GM12878 (cell line): Measurements from ENCODE around the gene BFSP1. TPM values are rescaled to one million over a fixed set of nuclear protein-coding genes. Genes with fewer than 3 reads are reported as not detected.

Experiments used
- ATAC-seq: fragments of 200-7000 bp; cut with Tn5 transposase; 3 replicates; pipeline ENCODE4 v1.9.1; 2020; ENCODE audit warnings: mild to moderate bottlenecking, moderate library complexity
- BruUV-seq: library from RNA; stranded (reverse); fragments of 400-500 nt; replicated peaks from 2 replicates; lab custom pipeline; 2021; lab: Mats Ljungman, UMichigan
- CTCF ChIA-PET: fragments of 300-600 bp; sonication (Branson Sonifier 250); formaldehyde crosslinking; extraction: SDS; loops from one replicate; lab custom pipeline; 2021; ENCODE audit warnings: inconsistent platforms; lab: Yijun Ruan, JAX
- POLR2A ChIA-PET: fragments of 350-600 bp; formaldehyde crosslinking; extraction: SDS; loops from one replicate; lab custom pipeline; 2021; ENCODE audit warnings: inconsistent platforms; lab: Charles Lee
- RAD21 ChIA-PET: fragments of 300-600 bp; sonication (Branson Sonifier 250); formaldehyde crosslinking; loops from one replicate; lab custom pipeline; 2023; ENCODE audit warnings: antibody characterized with exemption; ENCODE audit not compliant: unreplicated experiment; lab: Charles Lee
- SMC1A ChIA-PET: fragments of 300-600 bp; sonication (Branson Sonifier 250); formaldehyde crosslinking; loops from one replicate; lab custom pipeline; 2023; ENCODE audit not compliant: unreplicated experiment, uncharacterized antibody; lab: Charles Lee
- DNase-seq: peaks from one replicate; pipeline ENCODE4 v3.0.0-alpha.2; 2011; ENCODE audit warnings: low read depth, low spot score
- FAIRE-seq: peaks from 3 replicates; lab custom pipeline; 2011; peaks lifted over from hg19 to GRCh38; lab: Jason Lieb, UNC
- H2AFZ ChIP-seq: 2 replicates; pipeline ENCODE4 v1.6.0; 2011; ENCODE audit warnings: low read depth, low read length, control low read depth; ENCODE audit not compliant: control insufficient read depth
- H3K27ac ChIP-seq: 2 replicates; pipeline ENCODE4 v1.5.1; 2011; ENCODE audit warnings: control low read depth; ENCODE audit not compliant: control insufficient read depth, insufficient read depth
- H3K27me3 ChIP-seq, 2 experiments: replicated peaks in 1 of 2; 2 replicates each; pipeline versions ENCODE4 v1.6.0 to v1.6.1; 2011; ENCODE audit warnings: low read length in 1 of 2; ENCODE audit not compliant: control insufficient read depth in 2 of 2, insufficient read depth in 2 of 2
- H3K36me3 ChIP-seq, 2 experiments: 2 replicates each; pipeline ENCODE4 v1.5.1; 2011; ENCODE audit warnings: low read length in 1 of 2; ENCODE audit not compliant: control insufficient read depth in 2 of 2, insufficient read depth in 2 of 2
- H3K4me1 ChIP-seq: 2 replicates; pipeline ENCODE4 v1.6.1; 2011; ENCODE audit warnings: mild to moderate bottlenecking, low read length, moderate library complexity, mixed read lengths; ENCODE audit not compliant: control insufficient read depth, insufficient read depth
- H3K4me2 ChIP-seq: 2 replicates; pipeline ENCODE4 v1.6.0; 2011; ENCODE audit warnings: control low read depth; ENCODE audit not compliant: control insufficient read depth, insufficient read depth
- H3K4me3 ChIP-seq: fragments of 200-600 bp; sonication (generic); 2 replicates; pipeline ENCODE4 v1.5.1; 2016
- H3K79me2 ChIP-seq: 2 replicates; pipeline ENCODE4 v1.6.0; 2011; ENCODE audit warnings: low read length; ENCODE audit not compliant: control insufficient read depth, insufficient read depth
- H3K9ac ChIP-seq: 2 replicates; pipeline ENCODE4 v1.8.0; 2011; ENCODE audit warnings: low read length, control low read depth, mixed read lengths; ENCODE audit not compliant: control insufficient read depth, insufficient read depth
- H3K9me3 ChIP-seq: replicated peaks from 3 replicates; pipeline ENCODE4 v1.5.1; 2011; ENCODE audit warnings: mild to moderate bottlenecking, low read length; ENCODE audit not compliant: control insufficient read depth, insufficient read depth
- H4K20me1 ChIP-seq: 2 replicates; pipeline ENCODE4 v1.6.0; 2011; ENCODE audit not compliant: control insufficient read depth, insufficient read depth
- E4F1 ChIP-seq: fragments of 450-650 bp; IDR thresholded peaks from 2 replicates; pipeline ENCODE4 v1.6.1; 2018; ENCODE audit warnings: borderline replicate concordance, mild to moderate bottlenecking; ENCODE audit not compliant: partially characterized antibody
- LARP7 ChIP-seq: fragments of 450-650 bp; IDR thresholded peaks from 2 replicates; pipeline ENCODE4 v1.6.1; 2017; ENCODE audit warnings: mild to moderate bottlenecking
- MEF2A ChIP-seq: IDR thresholded peaks from 2 replicates; pipeline ENCODE4 v1.6.1; 2011; ENCODE audit warnings: low read depth, mild to moderate bottlenecking, low read length, moderate library complexity; ENCODE audit not compliant: insufficient read depth
- NR2F1 ChIP-seq: fragments of 450-650 bp; conservative IDR thresholded peaks from 2 replicates; pipeline ENCODE4 v1.6.1; 2017; ENCODE audit warnings: mild to moderate bottlenecking
- RB1 ChIP-seq: fragments of 450-650 bp; formaldehyde crosslinking; IDR thresholded peaks from 2 replicates; pipeline ENCODE4 v1.6.1; 2017; ENCODE audit warnings: mild to moderate bottlenecking, borderline replicate concordance
- SPI1 ChIP-seq: IDR thresholded peaks from 2 replicates; pipeline ENCODE4 v1.6.1; 2011; ENCODE audit warnings: low read depth, mild to moderate bottlenecking, low read length, moderate library complexity, borderline replicate concordance; ENCODE audit not compliant: insufficient read depth
- TARDBP ChIP-seq: IDR thresholded peaks from 2 replicates; pipeline ENCODE4 v1.6.1; 2016; ENCODE audit warnings: borderline replicate concordance
- YY1 ChIP-seq: IDR thresholded peaks from 2 replicates; pipeline ENCODE4 v1.6.1; 2011; ENCODE audit warnings: low read depth, mild to moderate bottlenecking, low read length
- WGBS: methylation state at CpG from one replicate; pipeline ENCODE4 v1.1.6; 2016; ENCODE audit warnings: low lambda C conversion rate; ENCODE audit not compliant: insufficient replicate concordance, insufficient coverage; ENCODE audit errors: missing lambda C conversion rate; 5-methylcytosine and 5-hydroxymethylcytosine counted together
- in situ Hi-C: fragments of 300-500 bp; cut with MboI; formaldehyde crosslinking; loops from 9 replicates; pipeline ENCODE4 v1.14.3; 2018; ENCODE audit warnings: mixed read lengths
- intact Hi-C: fragments of 100-400 bp; cut with micrococcal nuclease; formaldehyde crosslinking; loops from one replicate; pipeline ENCODE4 v1.14.2; 2022; ENCODE audit not compliant: unreplicated experiment
- polyA plus RNA-seq, 11 experiments: library from polyadenylated mRNA; depleted of rRNA in 4 of 11; unstranded in 6 of 11; stranded (reverse) in 5 of 11; fragments of >200 nt; fragmentation: Nextera tagmentation in 4 of 11; fragmentation: Illumina TruSeq in 1 of 11; extraction: Ambion mirVana in 4 of 11; extraction: Trizol in 1 of 11; gene quantifications; 1 replicate in 1 of 11; 2 replicates in 10 of 11; pipeline versions ENCODE4 v1.2.1 to v1.2.3, GENCODE V29; 2011 to 2016; ENCODE audit warnings: inconsistent platforms in 2 of 11, missing spikeins in 2 of 11, low read depth in 1 of 11
- total RNA-seq, 4 experiments: library from RNA; depleted of rRNA in 3 of 4; stranded (reverse); fragments of >200 nt in 3 of 4; fragmentation: Illumina TruSeq in 1 of 4; extraction: Trizol in 1 of 4; gene quantifications; 2 replicates each; pipeline versions ENCODE4 v1.2.1 to v1.2.3, GENCODE V29; 2013 to 2021

BFSP1 gene
- total and polyA plus RNA-seq, 10 of the 15 experiments (the other 5 are each of a cell fraction or from before 2014, with no cell fraction given): 0.06 to 0.22 (median 0.11) TPM; not detected in 3

- Histone ChIP-seq H3K4me2 (no peak overlapping the region), H3K9ac (no peak overlapping the region), H3K9me3 (no peaks in the 10 kb centered on the region), H4K20me1 (no peaks in the 10 kb centered on the region), H2AFZ (no peak overlapping the region), H3K27ac (no peak overlapping the region), H3K4me1 (peaks cover 6% of the 10 kb centered on the region), H3K36me3 (no peaks in the 10 kb centered on the region), H3K79me2 (no peaks in the 10 kb centered on the region), H3K27me3 (peaks cover 0 to 2% of the 10 kb centered on the region in 2 experiments; a peak in 1 of 4 replicates)
- in situ Hi-C loops: no loop called here
- CTCF ChIA-PET: interaction anchor here (0.9 to 1.8 kb wide), 3 partner anchors 29 to 358 kb away, joined by 3 to 4 read pairs (median 3); no protein-coding TSS in a partner anchor
- SMC1A ChIA-PET: interaction anchor here (0.6 kb wide), 1 partner anchor 802 kb away, joined by 3 read pairs; no protein-coding TSS in a partner anchor
- no peak for DNase-seq
- POLR2A ChIA-PET: no interaction called here
- BruUV-seq: no TSS peak
- FAIRE-seq: no peak
- RAD21 ChIA-PET: interaction anchor here (0.7 to 1.4 kb wide), 2 partner anchors 27 to 413 kb away, joined by 3 read pairs; partner anchors contain the start of gene DSTN
- intact Hi-C loops: no loop called here
- ATAC-seq: no peak
- TF ChIP-seq RB1 (no peak), MEF2A (no peak), NR2F1 (no peak), YY1 (no peak), E4F1 (no peak), TARDBP (no peak), SPI1 (no peak), LARP7 (no peak)
- TF ChIP-seq, all 136 proteins: peak for 0
- WGBS: 100% methylated on average over 1 of the region's 1 CpG
- no peak overlapping the region for H3K4me3 ChIP-seq
Measured at GRCh38 chr20:17542481-17542880, 11.3 kb upstream of the BFSP1 start.
